DMS 273 (cell line): ENCODE data around the gene PYGL.
A peak's percentile ranks its signal among the peaks of the same experiment; 100 is the strongest.
"Not testable (repeated sequence)": the region's sequence is repeated elsewhere in the genome, so short reads cannot be mapped to it uniquely, and the experiment has no call there.

Experiments
- DNase-seq: peaks from one replicate; lab custom pipeline; 2025; ENCODE audit not compliant: unreplicated experiment; lab: John Stamatoyannopoulos, UW

The PYGL gene

GRCh38 chr14:50943943-50944646 is at the start of gene PYGL:
Gene PYGL, minus strand, starts transcription at chr14:50944483. Its CDS starts 80 bp downstream, at chr14:50944403.
- DNase-seq = peak; percentile 91

- DNase-seq = no peak
Measured at GRCh38 chr14:50985859-50986331, 41.6 kb upstream of the PYGL start.

- DNase-seq = no peak
Measured at GRCh38 chr14:50985124-50985858, 41.0 kb upstream of the PYGL start.

- no peak for DNase-seq
Measured at GRCh38 chr14:50984036-50984710, 39.9 kb upstream of the PYGL start.

- DNase-seq = no peak
Measured at GRCh38 chr14:50979941-50980850, 35.9 kb upstream of the PYGL start.

GRCh38 chr14:50978888-50979287 is 34.6 kb upstream of the PYGL start:
- DNase-seq = no peak

GRCh38 chr14:50978529-50978871 is 34.2 kb upstream of the PYGL start:
- no peak for DNase-seq

GRCh38 chr14:50977863-50978528 is 33.7 kb upstream of the PYGL start:
- DNase-seq = no peak

GRCh38 chr14:50974118-50974517 is 29.8 kb upstream of the PYGL start:
- DNase-seq = peak; percentile 14

GRCh38 chr14:50972734-50973133 is 28.5 kb upstream of the PYGL start:
- DNase-seq = no peak

GRCh38 chr14:50970886-50971781 is 26.9 kb upstream of the PYGL start:
- no peak for DNase-seq

GRCh38 chr14:50967790-50968189 is 23.5 kb upstream of the PYGL start:
- DNase-seq = no peak

- DNase-seq = no peak
Measured at GRCh38 chr14:50967103-50967502, 22.8 kb upstream of the PYGL start.

GRCh38 chr14:50964683-50965390 is 20.6 kb upstream of the PYGL start:
- peak; percentile 55 for DNase-seq

- no peak for DNase-seq
Measured at GRCh38 chr14:50963919-50964318, 19.6 kb upstream of the PYGL start.

GRCh38 chr14:50961605-50962221 is 17.4 kb upstream of the PYGL start:
- DNase-seq = peak; percentile 61

GRCh38 chr14:50957296-50957695 is 13.0 kb upstream of the PYGL start:
- DNase-seq = no peak

- not testable (repeated sequence) for DNase-seq
Measured at GRCh38 chr14:50956421-50956820, 12.1 kb upstream of the PYGL start.
